Mesendoderm (in vitro differentiated cells): ENCODE data around the gene PRPF8.
A peak's percentile ranks its signal among the peaks of the same experiment; 100 is the strongest.

ENCODE experiments used
- DNase-seq: peaks from one replicate; pipeline ENCODE4 v3.0.0; 2013
- H2AK5ac ChIP-seq: 2 replicates; pipeline ENCODE4 v1.6.1; 2013; ENCODE audit warnings: low read length, inconsistent platforms
- H2BK120ac ChIP-seq: 2 replicates; pipeline ENCODE4 v1.6.1; 2013; ENCODE audit warnings: low read depth, mild to moderate bottlenecking, low read length, moderate library complexity, mixed read lengths
- H2BK15ac ChIP-seq: replicated peaks from 2 replicates; pipeline ENCODE4 v1.6.1; 2013; ENCODE audit warnings: low read depth, mild to moderate bottlenecking, moderate library complexity
- H2BK5ac ChIP-seq: 2 replicates; pipeline ENCODE4 v1.6.1; 2013; ENCODE audit warnings: low read length, inconsistent platforms
- H3K18ac ChIP-seq: 2 replicates; pipeline ENCODE4 v1.6.1; 2013; ENCODE audit warnings: mild to moderate bottlenecking, low read length, mixed read lengths
- H3K23ac ChIP-seq: one replicate; pipeline ENCODE4 v1.6.1; 2013; ENCODE audit warnings: low read length
- H3K27ac ChIP-seq: 2 replicates; pipeline ENCODE4 v1.5.1; 2013; ENCODE audit warnings: low read depth, mild to moderate bottlenecking, inconsistent platforms, low read length, moderate library complexity
- H3K27me3 ChIP-seq: 2 replicates; pipeline ENCODE4 v1.6.1; 2013; ENCODE audit warnings: low read length, control low read depth, mild to moderate bottlenecking, inconsistent platforms; ENCODE audit not compliant: insufficient read depth, poor library complexity
- H3K36me3 ChIP-seq: 2 replicates; pipeline ENCODE4 v1.6.1; 2013; ENCODE audit warnings: low read length, inconsistent platforms; ENCODE audit not compliant: control insufficient read depth, insufficient read depth
- H3K4ac ChIP-seq: one replicate; pipeline ENCODE4 v1.6.1; 2013; ENCODE audit warnings: low read depth, mild to moderate bottlenecking, low read length, moderate library complexity
- H3K4me1 ChIP-seq: 2 replicates; pipeline ENCODE4 v1.6.1; 2013; ENCODE audit warnings: low read depth, low read length, inconsistent platforms; ENCODE audit not compliant: control insufficient read depth
- H3K4me2 ChIP-seq: 2 replicates; pipeline ENCODE4 v1.6.1; 2013; ENCODE audit warnings: low read length
- H3K4me3 ChIP-seq: 2 replicates; pipeline ENCODE4 v1.5.1; 2013; ENCODE audit warnings: mild to moderate bottlenecking, low read length
- H3K56ac ChIP-seq: one replicate; pipeline ENCODE4 v1.6.1; 2013; ENCODE audit warnings: low read length
- H3K79me1 ChIP-seq: 2 replicates; pipeline ENCODE4 v1.6.1; 2013; ENCODE audit warnings: low read length, inconsistent platforms
- H3K79me2 ChIP-seq: 2 replicates; pipeline ENCODE4 v1.6.1; 2013; ENCODE audit warnings: mild to moderate bottlenecking, low read length; ENCODE audit not compliant: control insufficient read depth, insufficient read depth
- H3K9ac ChIP-seq: 2 replicates; pipeline ENCODE4 v1.6.1; 2013; ENCODE audit warnings: low read length, inconsistent platforms
- H4K5ac ChIP-seq: one replicate; pipeline ENCODE4 v1.6.1; 2013; ENCODE audit warnings: low read length
- H4K8ac ChIP-seq: one replicate; pipeline ENCODE4 v1.6.1; 2013; ENCODE audit warnings: low read depth, mild to moderate bottlenecking, control low read depth, low read length, moderate library complexity
- WGBS: extraction: QIAGEN DNeasy Blood & Tissue Kit; methylation state at CpG from one replicate; pipeline ENCODE4 v1.1.7; 2013; ENCODE audit warnings: low lambda C conversion rate, missing lambda C conversion rate; ENCODE audit not compliant: insufficient coverage; ENCODE audit errors: extremely low coverage; 5-methylcytosine and 5-hydroxymethylcytosine counted together

The PRPF8 gene

DNA sequence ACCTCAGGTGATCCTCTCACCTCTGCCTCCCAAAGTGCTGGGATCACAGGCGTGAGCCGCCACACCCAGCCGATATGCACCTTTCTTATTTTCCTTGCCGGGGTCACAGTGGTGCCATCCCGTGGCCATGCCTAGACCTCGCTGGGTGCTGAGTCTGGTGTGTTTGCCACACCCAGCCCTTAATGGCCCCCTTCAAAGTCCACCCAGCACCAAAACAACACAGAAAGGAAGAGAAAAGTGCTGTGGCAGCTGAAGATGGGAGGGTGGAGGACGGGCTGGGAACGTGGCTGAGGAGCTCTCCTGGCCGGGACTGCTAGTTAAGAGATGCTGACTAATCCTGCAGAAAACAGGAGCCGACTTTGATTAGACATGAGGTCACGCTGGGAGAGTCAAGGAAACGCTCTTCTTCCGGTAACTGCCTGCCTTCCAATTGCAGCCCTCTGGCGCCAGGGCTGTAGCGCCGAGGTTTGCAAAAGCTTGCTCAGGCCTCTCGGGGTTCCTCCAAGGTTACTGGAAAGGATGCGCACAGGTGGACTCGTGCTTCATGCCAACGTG, 67.0 kb downstream of the PRPF8 start:
- H3K9ac ChIP-seq = no peak overlapping the region
- H3K18ac ChIP-seq = no peak overlapping the region
- H3K27ac ChIP-seq = no peak overlapping the region
- H3K36me3 ChIP-seq = no peaks in the 10 kb centered on the region
- H3K4me2 ChIP-seq = no peak overlapping the region
- H3K23ac ChIP-seq = no peak overlapping the region
- H4K8ac ChIP-seq = no peak overlapping the region
- no peak overlapping the region for H3K4me3 ChIP-seq
- H2AK5ac ChIP-seq = no peak overlapping the region
- no peaks in the 10 kb centered on the region for H3K79me1 ChIP-seq
- no peak overlapping the region for H2BK15ac ChIP-seq
- H2BK120ac ChIP-seq = no peak overlapping the region
- no peak overlapping the region for H2BK5ac ChIP-seq
- no peak overlapping the region for H3K56ac ChIP-seq
- no peaks in the 10 kb centered on the region for H3K79me2 ChIP-seq
- H3K4me1 ChIP-seq = no peaks in the 10 kb centered on the region
- H3K27me3 ChIP-seq = no peaks in the 10 kb centered on the region
- no peak overlapping the region for H4K5ac ChIP-seq
- DNase-seq = peak; percentile 31
- H3K4ac ChIP-seq = no peak overlapping the region
- no CpG with 5 or more reads among the region's 20 CpGs for WGBS

DNA sequence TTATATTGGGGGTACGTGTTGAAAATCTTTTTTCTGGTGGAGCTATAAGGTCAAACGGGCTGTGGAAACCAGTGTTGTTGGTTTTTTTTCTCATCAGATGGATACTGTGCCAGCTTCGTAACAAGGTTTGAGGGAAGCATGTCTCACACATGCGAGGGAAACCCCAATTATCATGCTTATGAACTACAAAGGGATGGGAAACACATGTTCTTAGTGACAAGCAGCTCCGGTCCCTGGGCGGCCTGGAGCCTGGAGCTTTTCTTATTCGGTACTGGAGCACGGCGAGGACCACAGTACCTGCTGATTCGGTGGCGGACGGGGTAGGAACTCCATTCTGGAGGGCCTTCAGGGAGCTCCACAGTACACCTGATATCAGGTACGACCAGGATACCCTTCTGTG, 68.6 kb downstream of the PRPF8 start:
- Histone ChIP-seq H3K4me3 (no peak overlapping the region), H3K4me2 (no peak overlapping the region), H4K8ac (no peak overlapping the region), H3K36me3 (no peaks in the 10 kb centered on the region), H3K27me3 (no peaks in the 10 kb centered on the region), H3K9ac (no peak overlapping the region), H2BK5ac (no peak overlapping the region), H2AK5ac (no peak overlapping the region), H4K5ac (no peak overlapping the region), H3K4ac (no peak overlapping the region), H3K56ac (no peak overlapping the region), H2BK15ac (no peak overlapping the region), H3K4me1 (no peaks in the 10 kb centered on the region), H3K18ac (no peak overlapping the region), H3K27ac (no peak overlapping the region), H3K79me2 (no peaks in the 10 kb centered on the region), H2BK120ac (no peak overlapping the region), H3K23ac (no peak overlapping the region), H3K79me1 (no peaks in the 10 kb centered on the region)
- no peak for DNase-seq
- WGBS = no CpG with 5 or more reads among the region's 13 CpGs

DNA sequence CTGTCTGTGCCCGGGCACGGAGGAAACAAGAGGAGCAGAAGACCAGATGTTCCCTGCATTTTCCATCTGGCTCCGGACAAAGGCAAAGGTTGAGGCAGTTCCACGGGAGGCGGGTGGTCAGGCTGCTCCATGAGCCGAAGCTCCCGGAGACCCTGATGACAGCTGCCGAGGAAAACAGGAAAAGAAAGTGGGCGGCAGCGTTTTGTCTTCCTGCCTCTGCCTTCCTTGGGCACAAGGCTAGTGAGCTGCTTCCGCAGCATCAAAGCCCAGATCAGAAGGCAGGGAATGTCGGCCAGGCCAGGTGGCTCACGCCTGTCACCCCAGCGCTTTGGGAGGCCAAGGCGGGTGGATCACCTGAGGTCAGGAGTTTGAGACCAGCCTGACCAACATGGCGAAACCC, 72.3 kb downstream of the PRPF8 start:
- DNase-seq = no peak
- H2BK5ac ChIP-seq = no peak overlapping the region
- H3K36me3 ChIP-seq = no peaks in the 10 kb centered on the region
- H2AK5ac ChIP-seq = no peak overlapping the region
- no peaks in the 10 kb centered on the region for H3K4me1 ChIP-seq
- H2BK15ac ChIP-seq = no peak overlapping the region
- H2BK120ac ChIP-seq = no peak overlapping the region
- no peaks in the 10 kb centered on the region for H3K27me3 ChIP-seq
- H4K5ac ChIP-seq = no peak overlapping the region
- no peak overlapping the region for H3K4ac ChIP-seq
- no peak overlapping the region for H3K4me3 ChIP-seq
- WGBS = no CpG with 5 or more reads among the region's 16 CpGs
- H3K4me2 ChIP-seq = no peak overlapping the region
- no peak overlapping the region for H3K27ac ChIP-seq
- H3K56ac ChIP-seq = no peak overlapping the region
- H3K23ac ChIP-seq = no peak overlapping the region
- no peak overlapping the region for H4K8ac ChIP-seq
- H3K18ac ChIP-seq = no peak overlapping the region
- no peaks in the 10 kb centered on the region for H3K79me2 ChIP-seq
- no peak overlapping the region for H3K9ac ChIP-seq
- H3K79me1 ChIP-seq = no peaks in the 10 kb centered on the region

DNA sequence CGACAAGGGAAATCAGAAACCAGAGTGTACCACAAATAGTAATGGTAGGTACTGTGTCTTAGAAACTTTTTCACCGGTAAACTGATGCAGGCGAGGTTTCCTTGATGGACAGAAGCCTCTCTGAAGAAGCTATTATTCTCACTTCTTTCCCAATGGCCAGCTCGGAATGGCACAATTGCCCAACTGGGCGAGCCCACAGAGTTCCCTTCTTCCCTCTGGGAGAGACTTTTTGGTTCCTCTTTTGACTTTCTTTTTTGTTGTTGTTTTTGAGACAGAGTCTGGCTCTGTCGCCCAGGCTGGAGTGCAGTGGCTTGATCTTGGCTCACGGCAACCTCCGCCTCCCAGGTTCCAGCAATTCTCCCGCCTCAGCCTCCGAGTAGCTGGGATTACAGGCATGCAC, 73.0 kb downstream of the PRPF8 start:
- Histone ChIP-seq H4K5ac (no peak overlapping the region), H3K27me3 (no peaks in the 10 kb centered on the region), H3K18ac (no peak overlapping the region), H3K4me3 (no peak overlapping the region), H3K4ac (no peak overlapping the region), H3K4me1 (no peaks in the 10 kb centered on the region), H3K4me2 (no peak overlapping the region), H3K36me3 (no peaks in the 10 kb centered on the region), H2AK5ac (no peak overlapping the region), H3K27ac (no peak overlapping the region), H2BK120ac (no peak overlapping the region), H2BK15ac (no peak overlapping the region), H2BK5ac (no peak overlapping the region), H3K79me2 (no peaks in the 10 kb centered on the region), H3K23ac (no peak overlapping the region), H3K56ac (no peak overlapping the region), H3K79me1 (no peaks in the 10 kb centered on the region), H4K8ac (no peak overlapping the region), H3K9ac (no peak overlapping the region)
- WGBS = no CpG with 5 or more reads among the region's 10 CpGs
- no peak for DNase-seq

DNA sequence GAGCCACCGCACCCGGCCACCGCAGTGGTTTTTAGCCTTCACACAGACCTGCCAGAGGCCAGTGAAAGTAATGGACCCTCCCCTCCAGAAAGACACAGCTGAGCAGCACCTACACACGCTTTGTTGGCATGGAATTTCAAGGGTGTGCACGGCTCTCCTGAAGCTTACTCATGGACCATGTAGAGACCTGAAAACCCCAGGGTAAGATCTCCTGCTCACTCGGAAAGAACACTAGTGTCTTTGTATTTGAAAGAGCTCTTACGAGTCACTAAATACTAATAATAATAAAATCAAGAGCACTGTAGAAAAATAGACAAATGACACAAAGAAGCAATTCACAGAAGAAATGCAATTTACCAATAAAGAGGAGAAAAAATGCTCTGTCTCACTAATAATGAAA, 76.0 kb downstream of the PRPF8 start:
- no CpG with 5 or more reads among the region's 7 CpGs for WGBS
- H3K56ac ChIP-seq = no peak overlapping the region
- peaks cover 3% of the 10 kb centered on the region for H3K4me1 ChIP-seq
- H4K5ac ChIP-seq = no peak overlapping the region
- H3K27ac ChIP-seq = no peak overlapping the region
- H3K4me2 ChIP-seq = no peak overlapping the region
- H3K79me1 ChIP-seq = no peaks in the 10 kb centered on the region
- H3K23ac ChIP-seq = no peak overlapping the region
- no peak overlapping the region for H2BK120ac ChIP-seq
- H2BK15ac ChIP-seq = no peak overlapping the region
- H3K79me2 ChIP-seq = no peaks in the 10 kb centered on the region
- H3K36me3 ChIP-seq = no peaks in the 10 kb centered on the region
- H3K18ac ChIP-seq = no peak overlapping the region
- H3K27me3 ChIP-seq = no peaks in the 10 kb centered on the region
- no peak overlapping the region for H2BK5ac ChIP-seq
- no peak overlapping the region for H4K8ac ChIP-seq
- H3K4me3 ChIP-seq = no peak overlapping the region
- H3K9ac ChIP-seq = no peak overlapping the region
- no peak overlapping the region for H2AK5ac ChIP-seq
- DNase-seq = no peak
- H3K4ac ChIP-seq = no peak overlapping the region

DNA sequence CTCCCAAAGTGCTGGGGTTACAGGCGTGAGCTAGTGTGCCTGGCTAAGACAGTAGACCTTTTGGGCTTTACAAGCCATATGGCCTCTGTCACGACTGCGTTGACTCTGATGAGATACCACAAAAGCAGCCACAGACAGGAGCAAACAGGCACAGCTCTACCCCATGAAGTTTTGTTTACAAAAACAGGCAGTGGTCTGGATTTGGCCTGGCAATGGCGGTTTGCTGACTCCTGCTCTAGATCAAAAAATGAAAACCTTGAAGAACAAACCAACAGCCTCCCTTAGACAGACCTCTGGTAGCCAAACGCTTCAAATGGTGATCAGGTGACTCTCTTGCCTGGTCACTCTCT, 76.7 kb downstream of the PRPF8 start:
- Histone ChIP-seq H2AK5ac (no peak overlapping the region), H3K18ac (no peak overlapping the region), H3K27me3 (no peaks in the 10 kb centered on the region), H3K4me2 (no peak overlapping the region), H3K36me3 (no peaks in the 10 kb centered on the region), H3K27ac (no peak overlapping the region), H4K5ac (no peak overlapping the region), H3K4me1 (peaks cover 3% of the 10 kb centered on the region), H3K56ac (no peak overlapping the region), H3K23ac (no peak overlapping the region), H4K8ac (no peak overlapping the region), H3K9ac (no peak overlapping the region), H2BK15ac (no peak overlapping the region), H3K79me1 (no peaks in the 10 kb centered on the region), H3K79me2 (no peaks in the 10 kb centered on the region), H3K4ac (no peak overlapping the region), H2BK120ac (no peak overlapping the region), H3K4me3 (no peak overlapping the region), H2BK5ac (no peak overlapping the region)
- no peak for DNase-seq
- no CpG with 5 or more reads among the region's 5 CpGs for WGBS
